ENCODE results near the gene C1QTNF8.

Gene C1QTNF8

DNA sequence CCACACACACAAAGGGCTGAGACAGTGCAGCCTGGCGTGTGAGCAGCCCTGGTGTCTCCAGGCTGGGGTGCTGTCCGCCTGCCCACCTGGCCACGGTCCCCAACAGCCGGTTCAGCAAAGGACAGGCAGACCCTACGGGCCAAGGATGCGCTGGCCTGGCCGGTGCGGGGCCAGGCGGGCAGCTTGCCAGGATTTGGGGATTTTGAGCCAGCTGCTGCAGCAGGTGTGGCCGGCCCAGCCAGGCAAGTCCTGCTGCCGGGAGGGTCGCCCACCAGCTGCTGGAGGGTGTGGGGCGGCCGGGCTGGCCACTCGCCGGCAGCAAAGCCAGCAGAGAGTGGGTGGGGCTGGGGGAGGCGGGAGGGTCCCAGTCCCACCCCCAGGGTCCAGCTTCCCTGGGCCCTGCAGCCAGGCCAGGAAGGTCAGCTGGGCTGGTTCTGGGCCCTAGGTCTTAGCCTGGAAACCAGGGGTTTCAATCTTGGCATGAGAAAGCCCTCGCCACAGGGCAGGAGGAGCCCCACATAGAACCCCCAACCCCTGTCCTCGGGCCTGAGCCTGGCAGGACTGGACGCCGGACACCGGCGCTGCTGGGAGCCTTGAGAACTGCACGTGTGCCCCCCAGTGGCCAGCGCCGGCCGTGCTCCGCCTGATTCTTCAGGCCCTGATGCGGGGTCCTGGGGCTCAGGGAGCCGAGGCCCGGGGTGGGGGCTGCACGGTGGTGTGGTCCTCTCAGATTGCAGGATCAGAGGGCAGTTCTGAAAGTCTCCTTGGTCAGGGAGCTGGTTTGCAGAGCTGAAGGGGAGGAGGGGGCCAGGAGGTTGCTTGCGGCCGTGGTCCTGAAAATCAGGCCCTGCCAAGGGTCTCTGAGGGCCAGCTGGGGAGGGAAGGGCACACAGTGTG is 41.1 kb downstream of the C1QTNF8 start:
- DNase-seq, result peak; percentile 40 to 43

- no peak for DNase-seq
These were observed 42.2 kb downstream of the C1QTNF8 start for GRCh38 chr16:1053700-1054368.

GRCh38 chr16:1053121-1053521 is 42.9 kb downstream of the C1QTNF8 start:
- no peak for DNase-seq

DNA sequence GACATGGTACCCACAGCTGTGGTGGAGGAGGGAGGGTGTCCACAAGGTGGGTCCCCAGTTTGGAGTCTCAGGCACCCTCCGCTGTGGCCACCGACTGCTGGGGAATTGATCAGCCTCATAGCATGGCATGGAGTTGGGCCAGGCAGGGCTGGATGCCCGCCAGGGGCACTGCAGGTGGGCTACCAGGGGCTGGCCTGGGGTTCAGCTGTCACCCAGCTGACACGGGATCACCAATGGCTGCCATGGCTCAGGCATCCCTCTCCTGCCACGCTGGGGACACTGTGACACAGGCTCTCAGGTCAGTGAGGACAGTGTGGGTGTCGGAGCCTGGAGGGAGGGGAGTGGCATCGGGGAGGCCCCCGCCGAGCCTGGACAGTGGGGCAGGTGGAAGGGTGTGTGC is 43.3 kb downstream of the C1QTNF8 start:
- no peak for DNase-seq

DNA sequence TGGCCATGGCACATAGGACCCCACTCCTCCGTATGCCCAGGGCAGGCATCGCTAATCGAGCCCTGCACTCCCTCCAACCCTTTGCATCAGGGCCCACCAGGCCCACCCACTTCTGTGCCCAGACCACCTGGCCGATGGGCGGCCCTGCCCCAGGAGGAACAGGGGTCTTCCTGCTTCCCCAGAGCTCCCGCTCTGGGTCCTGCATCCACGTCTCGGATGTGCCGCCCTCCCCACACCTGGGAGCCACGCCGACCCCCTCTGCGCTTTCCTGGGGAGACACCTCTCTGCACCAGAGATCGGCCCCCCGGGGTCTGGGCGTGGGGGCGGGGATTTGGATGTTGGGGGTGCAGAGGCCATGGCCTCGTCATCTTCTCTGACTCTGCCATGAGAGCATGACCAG is 44.6 kb downstream of the C1QTNF8 start:
- DNase-seq, result no peak

- no peak for DNase-seq
These were observed 45.1 kb downstream of the C1QTNF8 start for GRCh38 chr16:1050921-1051320.

GRCh38 chr16:1050516-1050915 is 45.5 kb downstream of the C1QTNF8 start:
- DNase-seq, result no peak

DNA sequence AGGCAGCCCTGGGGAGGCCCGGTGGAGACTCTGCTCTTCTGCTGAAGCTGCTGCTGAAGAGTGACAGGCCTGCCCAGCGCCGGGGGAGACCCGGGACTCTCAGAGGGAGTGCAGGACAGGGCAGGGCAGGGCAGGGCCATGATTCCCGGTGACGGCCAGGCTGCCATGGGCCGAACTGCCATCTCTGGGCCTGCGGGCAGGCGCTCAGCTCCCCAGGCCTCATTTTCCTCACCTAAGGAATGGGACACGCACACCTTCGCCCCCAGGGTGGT is 46.1 kb downstream of the C1QTNF8 start:
- no peak for DNase-seq

DNA sequence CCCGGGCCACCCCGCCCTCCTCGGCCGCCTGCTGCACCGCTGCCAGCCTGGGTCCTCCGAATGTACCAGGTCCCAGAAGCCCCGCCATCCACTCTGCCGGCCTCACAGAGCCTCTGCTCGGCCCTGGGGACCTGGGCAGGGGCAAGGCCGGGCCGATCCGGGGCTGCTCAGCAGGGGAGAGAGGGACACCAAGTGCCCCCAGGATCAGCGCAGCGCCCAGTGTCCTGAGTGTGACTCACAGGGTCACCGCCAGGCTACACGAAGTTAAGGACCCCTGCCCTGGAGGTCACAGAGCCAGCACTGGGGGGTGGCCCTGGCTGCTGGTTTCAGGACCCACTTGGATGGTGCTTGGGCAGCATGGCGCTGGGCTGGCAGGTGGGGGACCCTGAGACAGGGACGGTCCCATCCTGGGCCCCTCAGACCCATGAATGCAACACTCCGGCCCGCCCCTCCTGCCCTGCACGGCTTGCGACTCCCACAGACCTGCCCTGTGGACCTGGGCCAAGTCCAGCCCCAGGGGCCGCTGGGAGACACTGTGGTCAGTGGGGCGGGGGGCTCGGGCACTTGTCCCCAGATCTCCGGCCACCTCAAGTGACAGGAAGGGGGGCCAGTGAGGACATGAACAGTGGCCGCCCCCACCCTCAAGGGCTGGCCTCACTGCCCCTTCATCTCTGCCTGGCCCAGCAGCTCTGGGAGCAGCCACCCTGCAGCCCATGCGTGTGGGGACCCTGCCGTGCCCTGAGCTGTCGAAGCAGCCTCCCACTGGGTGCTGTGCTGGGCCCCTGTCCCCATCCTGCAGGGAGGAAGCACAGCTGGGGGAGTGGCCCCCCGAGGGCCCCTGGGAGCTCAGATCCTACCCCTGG is 46.7 kb downstream of the C1QTNF8 start:
- no peak for DNase-seq

GRCh38 chr16:1048442-1049112 is 47.5 kb downstream of the C1QTNF8 start:
- DNase-seq, result no peak

GRCh38 chr16:1047801-1048200 is 48.2 kb downstream of the C1QTNF8 start:
- DNase-seq, result no peak

DNA sequence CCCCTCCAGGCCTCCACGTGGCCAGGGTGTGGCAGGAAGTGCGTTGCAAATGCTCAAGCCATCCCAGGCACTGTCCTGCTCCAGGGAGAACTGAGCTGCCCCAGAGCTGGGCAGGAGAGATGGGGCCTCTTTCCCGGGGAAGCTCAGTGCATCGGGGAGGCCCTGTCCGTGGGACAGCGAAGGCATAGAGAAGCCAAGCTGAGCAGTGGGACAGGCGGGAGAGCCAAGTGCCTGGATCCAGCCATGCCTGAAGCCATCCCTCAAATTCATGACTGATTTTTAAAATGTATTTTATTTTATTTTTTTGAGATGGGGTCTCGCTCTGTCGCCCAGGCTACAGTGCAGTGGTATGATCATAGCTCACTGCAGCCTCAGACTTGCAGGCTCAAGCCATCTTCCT is 48.9 kb downstream of the C1QTNF8 start:
- no peak for DNase-seq

DNA sequence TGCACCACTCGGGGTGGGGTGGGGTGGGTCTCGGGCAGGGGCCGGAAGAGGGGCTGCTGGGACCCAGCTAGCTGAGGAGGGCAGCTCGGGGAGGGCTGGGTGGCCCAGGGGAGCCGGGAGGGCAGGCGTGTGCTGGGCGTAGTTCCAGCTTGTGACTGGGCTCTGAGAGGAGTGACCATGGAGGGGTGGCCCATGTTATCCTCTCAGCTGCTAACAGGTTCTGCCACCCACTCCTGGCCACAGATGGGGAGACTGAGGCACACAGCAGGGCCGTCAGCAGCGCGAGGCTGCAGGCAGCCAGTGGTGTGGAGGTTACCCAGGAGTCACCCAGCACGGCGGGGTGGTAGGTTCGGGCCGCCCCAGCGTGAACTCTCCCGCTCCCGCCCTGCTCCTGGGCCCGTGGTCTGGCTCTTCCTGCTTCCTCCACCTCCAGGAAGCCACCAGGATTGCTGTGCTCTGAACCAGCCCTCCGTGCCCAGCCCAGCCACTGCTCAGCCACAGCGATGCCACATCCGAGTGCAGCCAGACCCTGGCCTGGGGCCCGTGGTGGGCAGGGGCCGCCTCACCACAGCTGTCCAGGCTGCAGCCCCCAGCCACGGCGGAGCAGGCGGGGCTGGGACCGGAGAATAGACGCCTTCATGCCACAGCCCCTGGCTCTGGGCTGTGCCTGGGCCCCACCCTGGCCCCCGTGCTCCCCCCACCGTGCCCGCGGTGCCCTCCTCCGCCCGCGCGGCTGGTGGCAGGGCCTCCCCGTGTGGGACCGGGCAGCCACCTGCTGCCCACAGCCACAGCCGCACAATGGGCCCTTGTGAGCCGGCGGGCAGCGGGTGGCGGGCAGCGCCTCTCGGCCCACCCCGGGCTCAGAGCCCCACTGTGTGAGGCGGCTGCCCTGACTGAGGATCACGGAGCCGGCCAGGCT is 49.8 kb downstream of the C1QTNF8 start:
- DNase-seq, result no peak

- DNase-seq, result no peak
These were observed 50.6 kb downstream of the C1QTNF8 start for GRCh38 chr16:1045310-1045992.

- no peak for DNase-seq
These were observed 51.4 kb downstream of the C1QTNF8 start for GRCh38 chr16:1044460-1045309.

GRCh38 chr16:1043881-1044451 is 52.1 kb downstream of the C1QTNF8 start:
- no peak for DNase-seq

GRCh38 chr16:1042866-1043265 is 53.2 kb downstream of the C1QTNF8 start:
- DNase-seq, result no peak

DNA sequence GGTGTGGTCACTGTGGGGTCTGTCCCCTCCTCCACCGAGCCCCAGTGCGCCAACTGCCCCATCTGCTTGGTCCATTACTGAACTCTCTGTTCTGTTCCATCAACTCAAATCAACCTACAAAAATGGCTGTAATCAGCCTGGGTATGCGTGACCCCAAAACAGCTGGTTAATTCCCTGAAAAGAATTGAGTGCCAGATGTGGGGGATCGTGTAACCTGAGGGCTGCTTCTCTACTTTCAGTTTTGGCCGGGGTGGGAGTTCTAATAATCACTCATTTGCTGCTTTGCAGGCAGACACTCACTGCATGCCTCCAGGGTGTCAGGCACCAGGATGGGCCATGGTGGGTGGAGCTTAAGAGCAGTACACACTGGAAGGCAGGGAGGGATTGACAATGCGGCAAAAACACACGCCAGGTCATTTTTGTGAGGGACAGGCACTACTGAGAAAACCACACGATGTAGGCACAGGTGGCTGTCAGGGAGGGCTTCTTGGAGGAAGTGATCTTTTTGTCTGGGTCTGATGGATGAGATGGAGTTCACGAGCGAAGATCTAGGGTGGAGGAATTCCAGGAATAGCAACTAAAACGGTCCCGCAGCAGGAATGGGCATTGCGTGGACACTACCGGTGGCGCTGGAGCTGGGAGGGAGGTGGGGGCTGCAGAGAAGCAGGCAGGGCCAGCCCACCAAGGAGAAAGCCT is 53.8 kb downstream of the C1QTNF8 start:
- DNase-seq, result no peak

DNA sequence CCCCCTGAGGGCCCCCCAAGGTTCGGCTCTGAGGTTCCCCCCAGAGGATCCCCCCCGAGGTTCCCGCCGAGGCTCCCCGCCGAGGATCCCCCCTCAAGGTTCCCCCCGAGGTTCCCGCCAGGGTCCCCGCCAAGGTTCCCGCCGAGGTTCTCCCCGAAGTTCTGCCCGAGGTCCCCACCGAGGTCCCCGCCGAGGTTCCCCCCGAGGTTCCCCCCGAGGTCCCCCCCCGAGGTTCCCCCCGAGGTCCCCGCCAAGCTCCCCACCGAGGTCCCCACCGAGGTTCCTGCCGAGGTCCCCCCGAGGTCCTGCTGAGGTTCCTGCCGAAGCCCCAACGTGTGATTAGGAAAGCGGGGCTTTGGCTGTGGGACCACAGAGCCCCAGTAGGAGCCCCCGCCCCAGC is 55.7 kb downstream of the C1QTNF8 start:
- no peak for DNase-seq

Measured in stimulated activated CD4-positive, alpha-beta T cell treated with anti-CD3 and anti-CD28 coated beads, Interleukin-2, amount 100 ng/mL, for 48 hours (primary cell).